GM23338 (cell line): Measurements from ENCODE around the gene CFAP74. TPM values are rescaled to one million over a fixed set of nuclear protein-coding genes. Genes with fewer than 3 reads are reported as not detected.

Source experiments
- ATAC-seq: fragments of 200-7000 bp; cut with Tn5 transposase; 3 replicates; pipeline ENCODE4 v1.9.1; 2020
- DNase-seq: peaks from one replicate; pipeline ENCODE4 v3.0.0-alpha.2; 2015; ENCODE audit warnings: low spot score
- H2AFZ ChIP-seq: fragments of 200-600 bp; sonication (generic); 2 replicates; pipeline ENCODE4 v1.8.0; 2016; ENCODE audit warnings: antibody characterized with exemption, mild to moderate bottlenecking, moderate library complexity
- H3F3A ChIP-seq: fragments of 200-600 bp; sonication (generic); replicated peaks from 2 replicates; pipeline ENCODE4 v1.8.0; 2017; ENCODE audit warnings: antibody characterized with exemption, mixed run types, low read depth
- H3K27ac ChIP-seq: fragments of 200-600 bp; sonication (generic); 2 replicates; pipeline ENCODE4 v1.6.1; 2016; ENCODE audit warnings: low read depth
- H3K27me3 ChIP-seq: fragments of 200-600 bp; sonication (generic); 2 replicates; pipeline ENCODE4 v1.8.0; 2016; ENCODE audit warnings: mild to moderate bottlenecking, mixed run types, moderate library complexity; ENCODE audit not compliant: insufficient read depth
- H3K36me3 ChIP-seq: fragments of 200-600 bp; sonication (generic); 2 replicates; pipeline ENCODE4 v1.8.0; 2016; ENCODE audit warnings: mild to moderate bottlenecking; ENCODE audit not compliant: insufficient read depth
- H3K4me1 ChIP-seq: fragments of 200-600 bp; sonication (generic); 2 replicates; pipeline ENCODE4 v1.8.0; 2016; ENCODE audit warnings: mild to moderate bottlenecking, moderate library complexity; ENCODE audit not compliant: insufficient read depth
- H3K4me2 ChIP-seq: fragments of 200-600 bp; sonication (generic); 2 replicates; pipeline ENCODE4 v1.7.1; 2017; ENCODE audit warnings: mixed run types
- H3K4me3 ChIP-seq: fragments of 200-600 bp; sonication (generic); 2 replicates; pipeline ENCODE4 v1.6.1; 2016; ENCODE audit warnings: mixed run types
- H3K79me2 ChIP-seq: fragments of 200-600 bp; sonication (generic); replicated peaks from 2 replicates; pipeline ENCODE4 v1.8.0; 2017; ENCODE audit warnings: mild to moderate bottlenecking; ENCODE audit not compliant: insufficient read depth
- H3K9me2 ChIP-seq: fragments of 200-600 bp; sonication (generic); 2 replicates; pipeline ENCODE4 v1.8.0; 2017; ENCODE audit not compliant: insufficient read depth
- H4K20me1 ChIP-seq: fragments of 200-600 bp; sonication (generic); replicated peaks from 2 replicates; pipeline ENCODE4 v1.8.0; 2017; ENCODE audit warnings: mild to moderate bottlenecking; ENCODE audit not compliant: insufficient read depth
- H3K27ac Mint-ChIP-seq: 2 replicates; pipeline ENCODE4 v1.8.0; 2020; ENCODE audit warnings: inconsistent platforms, mild to moderate bottlenecking, moderate library complexity, mixed read lengths
- H3K27me3 Mint-ChIP-seq: 3 replicates; pipeline ENCODE4 v1.8.0; 2022; ENCODE audit warnings: low read depth, mild to moderate bottlenecking, moderate library complexity, mixed read lengths, inconsistent platforms; ENCODE audit not compliant: insufficient read depth, poor library complexity
- H3K36me3 Mint-ChIP-seq: 3 replicates; pipeline ENCODE4 v1.8.0; 2021; ENCODE audit warnings: low read depth, mild to moderate bottlenecking, inconsistent platforms, moderate library complexity, mixed read lengths
- H3K4me1 Mint-ChIP-seq: 3 replicates; pipeline ENCODE4 v1.8.0; 2020; ENCODE audit warnings: mild to moderate bottlenecking, inconsistent platforms, mixed read lengths
- H3K4me3 Mint-ChIP-seq: 3 replicates; pipeline ENCODE4 v1.8.0; 2021; ENCODE audit warnings: moderate library complexity, mild to moderate bottlenecking, inconsistent platforms, mixed read lengths
- H3K9me3 Mint-ChIP-seq: 3 replicates; pipeline ENCODE4 v1.8.0; 2020; ENCODE audit warnings: moderate library complexity, mild to moderate bottlenecking, inconsistent platforms, mixed read lengths
- CREB1 ChIP-seq: fragments of 250-450 bp; sonication (Bioruptor Pico); IDR thresholded peaks from 2 replicates; pipeline ENCODE4 v1.5.0; 2020; ENCODE audit warnings: low read depth, mild to moderate bottlenecking, moderate library complexity
- CTCF ChIP-seq, 2 experiments: fragments of 200-600 bp in 1 of 2; sonication (generic) in 1 of 2; conservative IDR thresholded peaks; 2 replicates each; pipeline versions ENCODE4 v1.5.1 to v1.6.1; 2016 to 2017; ENCODE audit warnings: antibody characterized with exemption in 2 of 2, low read depth in 2 of 2, mild to moderate bottlenecking in 2 of 2, moderate library complexity in 1 of 2
- EZH2 ChIP-seq: fragments of 200-600 bp; sonication (generic); IDR thresholded peaks from one replicate; pipeline ENCODE4 v1.8.0; 2017; ENCODE audit warnings: antibody characterized with exemption, mild to moderate bottlenecking, low read depth; ENCODE audit not compliant: unreplicated experiment
- JUNB ChIP-seq: IDR thresholded peaks from one replicate; pipeline ENCODE4 v1.6.1; 2016; ENCODE audit warnings: antibody characterized with exemption; ENCODE audit not compliant: unreplicated experiment
- REST ChIP-seq: IDR thresholded peaks from one replicate; pipeline ENCODE4 v1.6.1; 2018; ENCODE audit warnings: antibody characterized with exemption; ENCODE audit not compliant: unreplicated experiment
- ZNF114 ChIP-seq: fragments of 250-450 bp; sonication (Bioruptor Pico); IDR thresholded peaks from 2 replicates; pipeline ENCODE4 v1.5.0; 2020; ENCODE audit warnings: mild to moderate bottlenecking, moderate library complexity
- ZNF331 ChIP-seq: fragments of 250-450 bp; sonication (Bioruptor Pico); IDR thresholded peaks from 2 replicates; pipeline ENCODE4 v1.5.0; 2020; ENCODE audit warnings: low read depth, mild to moderate bottlenecking, moderate library complexity
- polyA plus RNA-seq: library from polyadenylated mRNA; unstranded; fragments of >200 nt; fragmentation: Nextera tagmentation; extraction: Ambion mirVana; gene quantifications from 2 replicates; pipeline ENCODE4 v1.2.1, GENCODE V29; 2016
- total RNA-seq: library from RNA; depleted of rRNA; stranded (reverse); fragments of >200 nt; shearing (Covaris generic); gene quantifications from 2 replicates; pipeline ENCODE4 v1.2.3, GENCODE V29; 2014
- TF ChIP-seq, protein P1 (sequence below): IDR thresholded peaks from 2 replicates; pipeline ENCODE4 v1.6.1; 2016; ENCODE audit warnings: antibody characterized with exemption

CFAP74 gene
- total and polyA plus RNA-seq, 2 experiments from 2014 or later: 0.21 TPM; not detected in 1

DNA sequence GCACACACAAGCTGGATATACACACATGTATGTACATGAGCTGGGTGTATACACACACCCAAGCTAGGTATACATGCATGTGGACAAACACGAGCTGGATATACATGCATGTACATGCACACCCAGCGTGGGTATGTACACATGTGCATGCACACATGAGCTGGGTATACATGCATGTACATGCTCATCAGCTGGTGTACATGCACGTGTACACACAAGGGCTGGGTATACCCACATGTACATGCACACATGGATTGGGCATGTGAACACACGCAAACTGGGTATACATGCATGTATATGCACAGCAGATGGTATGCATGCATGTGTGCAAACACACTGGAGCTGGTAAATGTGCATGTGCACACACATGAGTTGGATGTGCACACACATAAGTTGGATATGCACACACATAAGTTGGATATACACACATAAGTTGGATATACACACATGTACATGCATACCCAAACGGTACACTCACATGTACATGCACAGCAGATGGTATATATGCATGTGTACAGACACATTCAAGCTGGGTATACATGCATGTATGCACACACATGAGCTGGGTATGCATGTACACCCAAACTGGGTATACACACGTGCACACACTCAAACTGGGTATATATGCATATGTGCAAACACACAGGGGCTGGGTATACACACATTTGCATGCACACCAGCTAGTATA lies 105.2 kb downstream of the CFAP74 start (continued):
- TF ChIP-seq REST (no peak), JUNB (no peak), ZNF114 (CRISPR knock-in tag) (no peak), CTCF (conservative IDR thresholded peaks at IDR 0.05; ENCODE audit: low read depth in 2 of 2) (no peak), ZNF331 (CRISPR knock-in tag) (no peak), CREB1 (no peak), EZH2 (no peak)
- TF ChIP-seq, protein P1, sequence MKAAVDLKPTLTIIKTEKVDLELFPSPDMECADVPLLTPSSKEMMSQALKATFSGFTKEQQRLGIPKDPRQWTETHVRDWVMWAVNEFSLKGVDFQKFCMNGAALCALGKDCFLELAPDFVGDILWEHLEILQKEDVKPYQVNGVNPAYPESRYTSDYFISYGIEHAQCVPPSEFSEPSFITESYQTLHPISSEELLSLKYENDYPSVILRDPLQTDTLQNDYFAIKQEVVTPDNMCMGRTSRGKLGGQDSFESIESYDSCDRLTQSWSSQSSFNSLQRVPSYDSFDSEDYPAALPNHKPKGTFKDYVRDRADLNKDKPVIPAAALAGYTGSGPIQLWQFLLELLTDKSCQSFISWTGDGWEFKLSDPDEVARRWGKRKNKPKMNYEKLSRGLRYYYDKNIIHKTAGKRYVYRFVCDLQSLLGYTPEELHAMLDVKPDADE: no peak

DNA sequence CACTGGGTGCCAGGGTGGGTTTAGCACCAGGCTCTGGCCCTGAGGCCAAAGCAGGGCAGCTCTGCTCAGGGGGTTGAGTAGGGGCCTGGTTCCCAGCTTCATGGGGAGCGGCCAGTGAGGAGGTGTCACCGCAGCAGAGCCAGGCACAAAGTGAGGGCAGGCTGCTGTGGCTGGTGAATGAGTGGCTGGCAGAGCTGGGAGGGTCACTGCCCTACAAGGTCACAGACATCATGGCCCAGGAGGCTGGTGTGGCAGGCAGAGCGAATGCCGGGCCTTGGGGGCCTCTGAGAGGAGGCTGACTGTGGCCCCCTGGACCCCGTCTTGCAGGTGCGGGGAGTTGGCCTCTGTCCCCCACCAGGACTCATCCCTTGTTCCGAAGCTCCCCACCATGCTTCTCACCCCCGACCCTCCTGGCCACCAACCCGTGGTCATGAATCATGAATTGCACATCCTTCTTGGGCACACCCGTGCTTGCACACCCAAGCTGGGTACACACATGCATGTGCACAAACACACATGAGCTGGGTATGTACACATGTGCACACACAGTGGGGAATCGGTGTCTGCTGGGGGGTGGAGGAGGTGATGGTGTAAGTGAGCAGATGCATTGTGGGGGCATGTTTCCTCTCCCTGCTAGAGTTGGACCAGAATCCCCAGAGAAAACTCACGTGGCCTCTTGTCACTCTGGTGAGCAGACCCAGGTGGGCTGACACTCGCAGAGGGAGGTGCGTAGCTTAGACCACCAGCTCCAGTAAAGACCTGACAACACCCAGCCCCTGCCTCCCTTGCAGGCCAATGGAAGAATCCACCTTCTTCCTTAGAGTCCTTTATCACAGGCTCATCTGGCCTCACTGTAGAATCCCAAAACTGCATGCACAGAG lies 107.9 kb downstream of the CFAP74 start:
- Histone ChIP-seq H3K4me1 (peaks cover 11% of the 10 kb centered on the region), H3K79me2 (peaks cover 9% of the 10 kb centered on the region), H3F3A (peaks cover 16% of the 10 kb centered on the region), H3K4me3 (no peak overlapping the region), H3K36me3 (no peaks in the 10 kb centered on the region), H4K20me1 (no peaks in the 10 kb centered on the region), H3K4me2 (no peak overlapping the region), H3K27ac (no peak overlapping the region), H3K27me3 (no peaks in the 10 kb centered on the region), H3K9me2 (no peaks in the 10 kb centered on the region), H2AFZ (peak overlapping the region; percentile 52; the same call in 1 of the 2 replicates)
- Mint-ChIP-seq H3K9me3 (no peaks in the 10 kb centered on the region; the same call in 2 of the 3 replicates), H3K27ac (no peak overlapping the region), H3K4me1 (peaks cover 36% of the 10 kb centered on the region), H3K4me3 (no peak overlapping the region), H3K27me3 (peaks cover 17% of the 10 kb centered on the region), H3K36me3 (no peaks in the 10 kb centered on the region; the same call in 2 of the 3 replicates)
- DNase-seq: no peak
- no peak for ATAC-seq
- TF ChIP-seq REST (no peak), EZH2 (no peak)
